NCI-H774 (cell line): ENCODE measurements around the gene SEPSECS.
"Not testable (repeated sequence)": the region's sequence is repeated elsewhere in the genome, so short reads cannot be mapped to it uniquely, and the experiment has no call there.

Experiments used
- DNase-seq: peaks from one replicate; lab custom pipeline; 2025; lab: John Stamatoyannopoulos, UW

The SEPSECS gene

GRCh38 chr4:25109511-25109910, 50.7 kb downstream of the SEPSECS start:
- DNase-seq = no peak

GRCh38 chr4:25108556-25108955, 51.7 kb downstream of the SEPSECS start:
- no peak for DNase-seq

- no peak for DNase-seq
Observed at GRCh38 chr4:25107827-25108516, 52.3 kb downstream of the SEPSECS start.

- DNase-seq = no peak
Observed at GRCh38 chr4:25106363-25107151, 53.7 kb downstream of the SEPSECS start.

- DNase-seq = no peak
Observed at GRCh38 chr4:25104591-25104990, 55.7 kb downstream of the SEPSECS start.

GRCh38 chr4:25103418-25103817, 56.8 kb downstream of the SEPSECS start:
- DNase-seq = no peak

GRCh38 chr4:25101836-25102235, 58.4 kb downstream of the SEPSECS start:
- DNase-seq = no peak

- DNase-seq = no peak
Observed at GRCh38 chr4:25100710-25101109, 59.5 kb downstream of the SEPSECS start.

- no peak for DNase-seq
Observed at GRCh38 chr4:25100021-25100555, 60.2 kb downstream of the SEPSECS start.

GRCh38 chr4:25098964-25099891, 61.0 kb downstream of the SEPSECS start:
- DNase-seq = no peak

GRCh38 chr4:25096981-25097443, 63.2 kb downstream of the SEPSECS start:
- DNase-seq = no peak

GRCh38 chr4:25096251-25096980, 63.8 kb downstream of the SEPSECS start:
- no peak for DNase-seq

GRCh38 chr4:25095837-25096236, 64.4 kb downstream of the SEPSECS start:
- no peak for DNase-seq

GRCh38 chr4:25092139-25092538, 68.1 kb downstream of the SEPSECS start:
- no peak for DNase-seq

GRCh38 chr4:25090516-25090915, 69.7 kb downstream of the SEPSECS start:
- DNase-seq = no peak

GRCh38 chr4:25089051-25089763, 71.0 kb downstream of the SEPSECS start:
- no peak for DNase-seq

- DNase-seq = no peak
Observed at GRCh38 chr4:25088093-25088952, 71.9 kb downstream of the SEPSECS start.

GRCh38 chr4:25085671-25086070, 74.6 kb downstream of the SEPSECS start:
- no peak for DNase-seq

- not testable (repeated sequence) for DNase-seq
Observed at GRCh38 chr4:25083441-25083840, 76.8 kb downstream of the SEPSECS start.
